ENCODE results near the gene PACS2.

GRCh38 chr14:105381446-105382342, 67.1 kb downstream of the PACS2 start:
- TF ChIP-seq EZH2 (IDR thresholded peaks at IDR 0.05; ENCODE audit: insufficient read depth, poor library complexity, severe bottlenecking), result no peak
- no peak for TF ChIP-seq EZH2phosphoT487 (IDR thresholded peaks at IDR 0.05; ENCODE audit: insufficient read depth, low read depth)

Data from GM23248 (cell line).